Measurements from ENCODE around the gene AP2S1. TPM values are rescaled to one million over a fixed set of nuclear protein-coding genes. Genes with fewer than 3 reads are reported as not detected.

Gene AP2S1
- total RNA-seq, 1 donor from 2014 or later: 96.9 TPM

GRCh38 chr19:46840498-46840942, 10.1 kb downstream of the AP2S1 start:
- Mint-ChIP-seq H3K4me1 (ENCODE audit: low read depth) (no peaks in the 10 kb centered on the region), H3K4me3 (ENCODE audit: low read depth) (no peak overlapping the region), H3K9me3 (ENCODE audit: low read depth) (no peaks in the 10 kb centered on the region), H3K27ac (no peak overlapping the region), H3K36me3 (ENCODE audit: insufficient read depth) (peaks cover 11% of the 10 kb centered on the region), H3K27me3 (no peaks in the 10 kb centered on the region)
- TF ChIP-seq, protein P1, sequence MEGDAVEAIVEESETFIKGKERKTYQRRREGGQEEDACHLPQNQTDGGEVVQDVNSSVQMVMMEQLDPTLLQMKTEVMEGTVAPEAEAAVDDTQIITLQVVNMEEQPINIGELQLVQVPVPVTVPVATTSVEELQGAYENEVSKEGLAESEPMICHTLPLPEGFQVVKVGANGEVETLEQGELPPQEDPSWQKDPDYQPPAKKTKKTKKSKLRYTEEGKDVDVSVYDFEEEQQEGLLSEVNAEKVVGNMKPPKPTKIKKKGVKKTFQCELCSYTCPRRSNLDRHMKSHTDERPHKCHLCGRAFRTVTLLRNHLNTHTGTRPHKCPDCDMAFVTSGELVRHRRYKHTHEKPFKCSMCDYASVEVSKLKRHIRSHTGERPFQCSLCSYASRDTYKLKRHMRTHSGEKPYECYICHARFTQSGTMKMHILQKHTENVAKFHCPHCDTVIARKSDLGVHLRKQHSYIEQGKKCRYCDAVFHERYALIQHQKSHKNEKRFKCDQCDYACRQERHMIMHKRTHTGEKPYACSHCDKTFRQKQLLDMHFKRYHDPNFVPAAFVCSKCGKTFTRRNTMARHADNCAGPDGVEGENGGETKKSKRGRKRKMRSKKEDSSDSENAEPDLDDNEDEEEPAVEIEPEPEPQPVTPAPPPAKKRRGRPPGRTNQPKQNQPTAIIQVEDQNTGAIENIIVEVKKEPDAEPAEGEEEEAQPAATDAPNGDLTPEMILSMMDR (IDR thresholded peaks at IDR 0.05; ENCODE audit: unreplicated experiment): peak; percentile 79
- DNase-seq (ENCODE audit: low spot score, unreplicated experiment): no peak

- Mint-ChIP-seq H3K9me3 (ENCODE audit: low read depth) (no peaks in the 10 kb centered on the region), H3K27ac (no peak overlapping the region), H3K4me1 (ENCODE audit: low read depth) (no peaks in the 10 kb centered on the region), H3K27me3 (no peaks in the 10 kb centered on the region), H3K36me3 (ENCODE audit: insufficient read depth) (peaks cover 11% of the 10 kb centered on the region), H3K4me3 (ENCODE audit: low read depth) (no peak overlapping the region)
- TF ChIP-seq, protein P1 (IDR thresholded peaks at IDR 0.05; ENCODE audit: unreplicated experiment): no peak
- DNase-seq (ENCODE audit: low spot score, unreplicated experiment): no peak
Measured at GRCh38 chr19:46839752-46840497, 10.7 kb downstream of the AP2S1 start.

DNA sequence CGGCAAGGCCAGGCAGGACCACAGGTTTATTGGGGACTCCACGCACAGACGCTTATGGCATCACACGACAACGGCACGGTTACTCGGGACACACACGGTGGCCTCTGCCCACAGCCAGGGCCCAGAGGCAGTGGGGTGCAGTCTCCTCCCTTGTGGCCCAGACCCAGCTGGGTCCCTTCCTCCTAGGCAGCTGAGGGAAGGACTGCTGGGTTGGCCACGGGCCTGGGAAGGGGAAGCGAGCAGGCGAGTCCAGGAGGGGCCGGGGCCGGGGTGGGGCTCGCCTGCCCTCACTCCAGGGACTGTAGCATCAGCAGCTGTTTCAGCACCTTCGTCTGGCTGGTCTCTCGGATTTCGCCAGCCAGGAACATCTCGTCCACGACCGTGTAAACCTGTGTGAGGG, 12.5 kb downstream of the AP2S1 start:
- no peaks in the 10 kb centered on the region for H3K27me3 Mint-ChIP-seq
- H3K4me1 Mint-ChIP-seq (ENCODE audit: low read depth): no peaks in the 10 kb centered on the region

DNA sequence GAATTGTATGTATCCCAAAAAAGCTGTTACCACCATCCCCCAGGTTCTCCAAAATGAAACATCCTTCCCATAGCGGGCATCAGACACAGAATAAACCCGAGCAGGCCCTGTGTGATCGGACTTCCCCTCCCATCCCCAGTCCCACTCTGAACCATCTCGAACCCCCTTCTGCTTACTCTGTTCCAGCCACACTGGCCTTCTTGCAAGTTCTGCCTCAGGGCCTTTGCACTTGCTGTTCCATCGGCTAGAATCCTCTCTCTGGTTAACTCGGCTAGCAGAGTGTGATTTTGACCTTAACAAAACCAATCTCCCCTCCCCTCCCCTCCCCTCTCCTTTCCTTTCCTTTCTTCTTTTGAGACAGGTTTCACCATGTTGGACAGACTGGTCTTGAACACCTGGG, 15.7 kb downstream of the AP2S1 start:
- no peak overlapping the region for H3K4me3 Mint-ChIP-seq (ENCODE audit: low read depth)

More for the DNA sequence above, 12.5 kb downstream of the AP2S1 start:
- Mint-ChIP-seq H3K36me3 (ENCODE audit: insufficient read depth) (peaks cover 8% of the 10 kb centered on the region), H3K9me3 (ENCODE audit: low read depth) (no peaks in the 10 kb centered on the region), H3K27ac (no peak overlapping the region), H3K4me3 (ENCODE audit: low read depth) (no peak overlapping the region)
- TF ChIP-seq, protein P1 (IDR thresholded peaks at IDR 0.05; ENCODE audit: unreplicated experiment): no peak
- no peak for DNase-seq (ENCODE audit: low spot score, unreplicated experiment)

DNA sequence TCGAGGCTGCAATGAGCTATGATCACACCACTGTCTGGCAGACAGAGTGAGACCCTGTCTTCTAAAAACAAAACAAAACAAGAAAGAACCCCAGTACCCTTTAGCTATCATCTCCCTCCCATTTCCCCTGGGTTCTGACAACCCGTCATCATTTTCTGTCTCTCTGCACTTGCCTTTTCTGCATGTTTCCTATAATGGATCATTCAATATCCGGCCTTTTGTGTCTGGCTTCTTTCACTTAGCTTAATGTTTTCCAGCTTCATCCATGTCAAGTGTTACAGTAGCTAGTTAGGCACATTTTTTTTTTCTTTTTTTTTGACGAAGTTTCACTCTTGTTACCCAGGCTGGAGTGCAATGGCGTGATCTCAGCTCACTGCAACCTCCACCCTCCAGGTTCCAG, 16.5 kb downstream of the AP2S1 start:
- no peak for DNase-seq (ENCODE audit: low spot score, unreplicated experiment)
- peaks cover 6% of the 10 kb centered on the region for H3K36me3 Mint-ChIP-seq (ENCODE audit: insufficient read depth)
- no peak overlapping the region for H3K4me3 Mint-ChIP-seq (ENCODE audit: low read depth)
- peaks cover 3% of the 10 kb centered on the region for H3K27me3 Mint-ChIP-seq
- peaks cover 6% of the 10 kb centered on the region for H3K9me3 Mint-ChIP-seq (ENCODE audit: low read depth)
- TF ChIP-seq, protein P1 (IDR thresholded peaks at IDR 0.05; ENCODE audit: unreplicated experiment): no peak
- H3K27ac Mint-ChIP-seq: no peak overlapping the region
- no peaks in the 10 kb centered on the region for H3K4me1 Mint-ChIP-seq (ENCODE audit: low read depth)

More for the DNA sequence above, 15.7 kb downstream of the AP2S1 start:
- Mint-ChIP-seq H3K27ac (no peak overlapping the region), H3K4me1 (ENCODE audit: low read depth) (no peaks in the 10 kb centered on the region), H3K9me3 (ENCODE audit: low read depth) (peaks cover 6% of the 10 kb centered on the region), H3K27me3 (peaks cover 3% of the 10 kb centered on the region), H3K36me3 (ENCODE audit: insufficient read depth) (peaks cover 8% of the 10 kb centered on the region)
- TF ChIP-seq, protein P1 (IDR thresholded peaks at IDR 0.05; ENCODE audit: unreplicated experiment): no peak
- no peak for DNase-seq (ENCODE audit: low spot score, unreplicated experiment)
